Renal pelvis (tissue), 4 donors: ENCODE data around the gene EMX1. TPM values are rescaled to one million over a fixed set of nuclear protein-coding genes. Genes with fewer than 3 reads are reported as not detected.

Source experiments
- DNase-seq: peaks from one replicate; pipeline ENCODE4 v3.0.0-alpha.2; 2013
- polyA plus RNA-seq, 3 donors: library from polyadenylated mRNA; unstranded; fragments of 120-200 nt; gene quantifications; one replicate each; pipeline ENCODE4 v1.2.1, GENCODE V29; 2013; ENCODE audit not compliant: insufficient read length in 3 of 3

EMX1 gene
- polyA plus RNA-seq, 3 donors = 51.6 to 71.3 (median 56.6) TPM

GRCh38 chr2:72953976-72954375, 36.7 kb downstream of the EMX1 start:
- DNase-seq = no peak

GRCh38 chr2:72954376-72955227, 37.3 kb downstream of the EMX1 start:
- no peak for DNase-seq

GRCh38 chr2:72955228-72956049, 38.1 kb downstream of the EMX1 start:
- DNase-seq = no peak

GRCh38 chr2:72956050-72956395, 38.7 kb downstream of the EMX1 start:
- no peak for DNase-seq

GRCh38 chr2:72956936-72957335, 39.6 kb downstream of the EMX1 start:
- DNase-seq = no peak

GRCh38 chr2:72958542-72959385, 41.4 kb downstream of the EMX1 start:
- DNase-seq = no peak

GRCh38 chr2:72959554-72959953, 42.2 kb downstream of the EMX1 start:
- DNase-seq = no peak

- DNase-seq = no peak
Measured at GRCh38 chr2:72959995-72960981, 43.0 kb downstream of the EMX1 start.

- DNase-seq = no peak
Measured at GRCh38 chr2:72961036-72961720, 43.9 kb downstream of the EMX1 start.

- DNase-seq = no peak
Measured at GRCh38 chr2:72961853-72962468, 44.6 kb downstream of the EMX1 start.

- no peak for DNase-seq
Measured at GRCh38 chr2:72962911-72963310, 45.6 kb downstream of the EMX1 start.

- peak; percentile 33 for DNase-seq
Measured at GRCh38 chr2:72963423-72964145, 46.3 kb downstream of the EMX1 start.

- DNase-seq = no peak
Measured at GRCh38 chr2:72964146-72964525, 46.8 kb downstream of the EMX1 start.

- DNase-seq = no peak
Measured at GRCh38 chr2:72965016-72965415, 47.7 kb downstream of the EMX1 start.

GRCh38 chr2:72965770-72966450, 48.6 kb downstream of the EMX1 start:
- DNase-seq = no peak

GRCh38 chr2:72968286-72968685, 51.0 kb downstream of the EMX1 start:
- no peak for DNase-seq

GRCh38 chr2:72969706-72970105, 52.4 kb downstream of the EMX1 start:
- DNase-seq = no peak

- no peak for DNase-seq
Measured at GRCh38 chr2:72971036-72971435, 53.7 kb downstream of the EMX1 start.
